Cardiac septum (tissue), 1 donor: ENCODE data around the gene ARHGAP29. TPM values are rescaled to one million over a fixed set of nuclear protein-coding genes. Genes with fewer than 3 reads are reported as not detected.

Experiments used
- DNase-seq: peaks from one replicate; pipeline ENCODE4 v3.0.0-alpha.2; 2020; ENCODE audit warnings: low spot score
- intact Hi-C: fragments of 100-400 bp; cut with DNase I; formaldehyde crosslinking; loops from one replicate; pipeline ENCODE4 v1.14.0; 2022
- total RNA-seq: library from RNA; stranded (reverse); fragmentation: NEBNext Ultra II Directional; extraction: Animal tissue kit (Norgen Biotek cat#: 25700); gene quantifications from one replicate; pipeline ENCODE4 v1.2.1, GENCODE V29; 2021
- donor health status: DM: no; HTN: no; CAD: no.

The ARHGAP29 gene
- total RNA-seq, 1 donor from 2014 or later: 25.5 TPM

DNA sequence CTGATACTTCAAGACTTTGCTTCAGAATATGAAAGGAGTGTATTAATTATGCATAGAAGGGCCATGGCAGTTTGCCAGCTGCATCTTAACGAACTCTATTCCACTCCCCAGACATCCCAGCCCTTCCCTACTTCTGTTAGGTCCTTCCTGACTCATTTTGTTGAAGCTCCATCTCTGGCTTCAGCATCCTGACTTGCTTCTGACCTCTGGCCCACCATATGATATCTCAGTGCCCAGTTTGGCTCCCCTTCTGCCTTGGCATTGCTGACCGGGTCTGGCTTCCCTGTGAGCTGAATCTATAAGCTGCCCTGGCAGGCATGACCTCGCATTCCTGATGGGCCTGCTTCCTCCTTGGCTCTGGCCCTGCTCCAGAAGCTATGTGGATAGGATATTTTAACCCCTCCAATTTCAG, 27.6 kb upstream of the ARHGAP29 start:
- intact Hi-C loops: no loop called here
- DNase-seq: no peak

DNA sequence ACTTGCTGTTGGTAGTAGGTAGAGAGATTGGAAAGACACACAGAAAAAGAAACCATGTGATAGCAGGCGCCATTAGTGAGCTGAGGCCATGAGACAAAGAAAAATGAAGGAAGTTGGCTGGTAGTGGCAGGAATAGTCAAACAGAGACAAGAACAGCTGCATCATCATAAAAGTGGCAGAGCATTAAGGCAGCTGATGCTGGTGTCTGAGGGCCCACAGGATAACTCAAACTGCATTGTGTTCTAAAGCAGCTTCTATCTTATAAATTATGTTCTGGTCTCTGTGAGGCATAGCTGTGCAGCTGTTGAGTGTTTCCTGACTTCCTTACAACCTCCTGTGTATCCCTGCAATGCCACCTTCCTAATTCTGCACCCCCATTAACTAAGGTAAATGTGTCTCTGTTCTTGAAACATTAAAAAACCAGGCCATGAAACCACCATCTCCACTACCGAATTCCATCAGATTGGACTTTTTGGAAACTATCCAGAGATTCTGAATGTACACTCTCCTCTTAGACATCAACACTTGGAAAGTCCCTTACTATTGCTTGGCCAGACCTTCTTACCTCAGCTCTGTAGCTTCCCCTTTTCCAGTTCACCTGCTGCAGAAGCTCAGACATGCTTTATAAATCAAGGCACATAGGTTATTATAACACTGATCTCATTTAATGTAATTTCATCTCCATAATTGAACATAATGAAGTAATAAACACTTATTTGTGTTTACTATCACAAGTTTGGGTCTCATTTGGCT, 23.4 kb upstream of the ARHGAP29 start:
- DNase-seq: no peak
- intact Hi-C loops: no loop called here

DNA sequence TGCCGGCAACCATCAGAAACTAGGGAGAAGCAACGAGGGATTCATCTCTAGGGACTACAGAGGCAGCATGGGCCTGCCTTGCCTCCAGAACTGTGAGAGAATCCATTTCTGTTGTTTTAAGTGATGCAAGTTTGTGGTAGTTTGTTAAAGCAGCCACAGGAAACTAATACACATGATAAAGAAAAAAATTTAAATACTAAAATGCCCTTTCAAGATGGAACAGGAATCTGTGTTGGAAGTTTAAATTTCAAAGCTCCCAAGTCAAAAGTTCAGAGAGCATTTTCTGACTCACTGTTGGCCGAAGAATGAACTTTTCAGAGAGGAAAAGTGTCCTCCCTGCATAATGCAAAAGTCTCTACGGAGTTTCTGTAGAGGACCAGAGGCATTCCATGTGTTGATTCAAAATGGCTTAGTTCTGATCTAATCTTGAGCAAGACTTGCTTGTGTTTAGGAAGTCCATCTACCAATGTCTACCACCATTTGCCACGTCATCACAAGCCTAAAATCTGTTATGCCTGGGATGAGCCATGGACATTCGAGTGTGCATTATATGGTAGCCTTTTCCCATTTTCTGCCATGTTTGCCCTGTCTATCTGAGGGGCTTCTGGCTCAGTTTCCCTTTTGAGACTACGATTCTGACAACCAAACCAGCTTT, 22.4 kb upstream of the ARHGAP29 start:
- no peak for DNase-seq
- intact Hi-C loops: no loop called here

DNA sequence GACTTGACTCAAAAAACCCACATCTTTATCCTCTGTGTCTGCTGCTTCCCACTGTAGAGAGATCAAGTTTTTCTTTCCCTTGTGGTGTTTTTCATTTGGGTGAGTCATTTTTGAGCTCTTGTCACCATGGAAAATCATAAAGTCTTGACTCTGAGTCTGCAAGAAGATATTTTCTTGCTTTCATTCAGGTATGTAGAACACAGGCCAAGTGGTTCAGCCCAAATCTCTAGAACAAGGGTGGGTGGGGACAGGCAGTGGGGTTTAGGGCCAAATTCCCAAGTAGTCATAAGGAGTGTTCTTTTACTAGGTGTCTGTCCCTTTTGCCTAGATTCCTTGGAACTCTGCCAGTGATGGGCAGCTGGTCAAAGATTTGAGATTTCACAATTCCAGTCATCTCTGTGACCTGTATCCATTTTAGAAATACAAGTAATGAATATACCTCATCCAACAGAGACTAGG, 21.5 kb upstream of the ARHGAP29 start:
- DNase-seq: no peak
- intact Hi-C loops: no loop called here

DNA sequence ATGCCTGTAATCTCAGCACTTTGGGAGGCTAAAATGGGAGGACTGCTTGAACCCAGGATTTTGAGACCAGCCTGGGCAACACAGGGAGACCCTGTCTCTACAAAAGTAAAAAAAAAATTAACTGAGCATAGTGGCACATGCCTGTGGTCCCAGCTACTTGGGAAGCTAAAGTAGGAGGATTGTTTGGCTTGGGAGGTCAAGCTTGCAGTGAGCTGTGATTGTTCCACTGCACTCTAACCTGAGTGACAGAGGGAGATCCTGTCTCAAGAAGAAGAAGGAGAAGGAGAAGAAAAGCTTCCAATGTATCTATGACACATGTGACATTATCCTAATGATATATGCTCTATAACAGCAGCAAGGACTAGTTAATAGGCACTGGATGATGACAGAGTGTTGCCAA, 20.1 kb upstream of the ARHGAP29 start:
- DNase-seq: no peak
- intact Hi-C loops: no loop called here

DNA sequence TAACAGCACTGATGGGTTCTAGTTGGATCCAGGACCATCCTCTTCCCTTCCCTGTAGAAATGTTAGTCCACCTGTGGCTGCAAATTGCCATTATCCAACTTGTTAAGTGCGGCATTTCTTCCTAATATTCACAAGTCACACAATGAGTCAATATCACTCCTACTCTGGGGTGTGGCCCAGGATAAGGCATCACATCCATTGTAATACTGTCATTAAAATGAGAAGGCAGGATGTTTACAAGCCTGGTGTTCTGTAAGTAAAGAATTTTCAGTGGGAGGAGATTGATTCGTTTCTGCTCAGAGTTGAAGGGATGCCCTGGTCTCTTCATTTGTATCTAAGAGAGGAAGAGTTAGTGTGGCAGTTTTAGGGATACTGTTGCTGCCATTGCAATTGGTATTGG, 18.1 kb upstream of the ARHGAP29 start:
- DNase-seq: no peak
- intact Hi-C loops: no loop called here

DNA sequence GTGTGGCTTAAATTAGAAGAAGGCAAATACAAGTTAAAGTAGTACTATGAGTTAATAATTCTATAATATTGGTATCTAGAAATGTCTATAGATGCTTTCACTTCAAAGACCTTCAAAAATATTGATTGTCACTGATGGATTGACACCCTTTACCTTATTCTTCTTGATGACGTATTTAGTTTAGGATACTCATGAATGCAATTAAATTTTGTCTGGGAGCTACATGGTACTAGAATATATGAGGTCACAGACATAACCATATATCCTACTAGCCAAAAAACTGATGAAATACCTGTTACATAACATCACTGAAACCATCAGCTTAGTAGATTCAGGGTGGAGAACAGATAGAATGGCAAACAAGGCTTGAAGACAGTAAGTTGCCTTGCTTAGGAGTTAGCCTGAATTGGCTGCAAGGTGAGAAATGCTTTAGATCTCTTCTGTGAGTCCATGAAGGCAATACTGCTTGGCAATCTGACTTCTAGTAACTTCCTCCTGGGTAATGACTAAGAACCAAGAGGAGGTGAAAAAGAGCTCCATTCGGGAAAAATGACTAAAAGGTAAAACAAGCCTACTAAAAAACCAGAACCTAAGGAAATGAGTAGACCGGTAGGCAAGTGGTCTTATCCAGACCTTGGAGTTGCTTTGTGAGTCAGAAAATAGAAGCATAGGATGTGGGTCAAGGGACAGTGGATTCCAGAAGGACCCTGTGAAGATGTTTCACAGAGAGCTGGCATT, 16.9 kb upstream of the ARHGAP29 start:
- intact Hi-C loops: no loop called here

DNA sequence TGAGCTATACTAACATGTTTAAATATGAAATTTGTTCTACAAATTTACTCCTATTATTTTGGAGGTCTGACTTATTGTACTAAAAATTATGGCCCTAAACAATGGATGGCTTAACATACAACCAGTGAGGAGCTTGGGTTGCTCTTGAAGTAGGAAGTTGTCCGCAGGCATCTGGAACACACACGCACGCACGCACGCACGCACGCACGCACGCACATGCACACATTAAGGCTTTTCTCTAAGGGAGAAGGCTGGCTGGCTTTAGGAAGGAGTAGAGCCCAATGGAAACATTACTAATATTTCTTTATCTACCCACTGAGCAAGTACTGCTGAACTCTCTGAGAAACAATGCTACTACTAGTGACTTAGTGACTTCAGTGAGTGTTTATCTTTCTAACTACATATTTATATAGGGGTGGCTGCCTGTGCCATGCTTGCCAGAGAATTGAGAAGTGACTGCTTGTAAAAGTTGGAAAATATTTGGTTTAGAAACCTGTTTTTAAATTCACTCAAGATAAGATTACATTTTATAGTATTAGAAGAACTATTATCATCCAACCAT, 16.2 kb upstream of the ARHGAP29 start:
- intact Hi-C loops: no loop called here
- no peak for DNase-seq

More for the DNA sequence above, 16.9 kb upstream of the ARHGAP29 start:
- DNase-seq: no peak

DNA sequence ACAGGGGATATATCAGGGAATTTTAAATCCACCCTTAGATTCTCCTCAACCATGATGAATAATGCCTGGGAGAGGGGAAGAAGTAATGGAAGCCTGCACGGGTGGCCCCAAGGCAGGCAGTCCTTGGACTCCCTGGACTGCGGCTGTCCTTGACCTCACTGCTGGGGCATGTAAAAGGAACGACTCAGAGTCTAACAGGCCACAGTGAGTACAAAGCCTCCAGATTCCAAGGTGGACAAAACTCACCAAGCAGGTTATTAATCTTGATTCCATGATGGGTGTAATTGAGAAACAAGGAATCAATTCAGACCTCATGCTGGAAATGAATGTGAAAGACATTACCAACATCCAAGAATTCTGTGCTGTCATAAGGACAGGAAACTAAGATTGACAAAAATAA, 13.0 kb upstream of the ARHGAP29 start:
- intact Hi-C loops: no loop called here
- DNase-seq: no peak

DNA sequence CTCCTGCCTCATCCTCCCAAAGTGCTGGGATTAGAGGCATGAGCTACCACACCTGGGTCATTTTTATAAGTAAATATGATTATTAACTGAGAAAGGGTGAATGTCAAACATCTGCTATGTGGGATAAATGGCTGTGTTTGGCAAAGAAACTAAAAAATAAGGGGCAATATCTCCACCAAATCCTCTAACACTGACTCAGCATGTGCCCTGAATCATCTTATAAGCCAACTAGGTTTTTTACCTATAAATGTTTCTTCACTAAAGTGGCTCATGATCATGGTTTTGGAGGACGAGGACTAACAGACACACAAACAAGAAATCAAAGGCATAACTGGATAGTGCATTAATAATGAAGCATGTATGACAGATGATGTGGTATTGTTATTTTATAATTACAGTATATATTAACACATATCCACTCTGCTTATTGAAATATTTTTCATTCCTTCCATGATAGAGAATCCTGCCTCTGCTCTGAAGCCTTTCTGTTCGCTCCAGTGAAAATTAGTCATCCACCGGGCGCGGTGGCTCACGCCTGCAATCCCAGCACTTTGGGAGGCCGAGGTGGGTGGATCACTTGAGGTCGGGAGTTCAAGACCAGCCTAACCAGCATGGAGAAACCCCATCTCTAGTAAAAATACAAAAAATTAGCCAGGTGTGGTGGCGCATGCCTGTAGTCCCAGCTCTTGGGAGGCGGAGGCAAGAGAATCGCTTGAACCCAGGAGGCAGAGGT, 11.7 kb upstream of the ARHGAP29 start:
- DNase-seq: no peak
- intact Hi-C loops: no loop called here

DNA sequence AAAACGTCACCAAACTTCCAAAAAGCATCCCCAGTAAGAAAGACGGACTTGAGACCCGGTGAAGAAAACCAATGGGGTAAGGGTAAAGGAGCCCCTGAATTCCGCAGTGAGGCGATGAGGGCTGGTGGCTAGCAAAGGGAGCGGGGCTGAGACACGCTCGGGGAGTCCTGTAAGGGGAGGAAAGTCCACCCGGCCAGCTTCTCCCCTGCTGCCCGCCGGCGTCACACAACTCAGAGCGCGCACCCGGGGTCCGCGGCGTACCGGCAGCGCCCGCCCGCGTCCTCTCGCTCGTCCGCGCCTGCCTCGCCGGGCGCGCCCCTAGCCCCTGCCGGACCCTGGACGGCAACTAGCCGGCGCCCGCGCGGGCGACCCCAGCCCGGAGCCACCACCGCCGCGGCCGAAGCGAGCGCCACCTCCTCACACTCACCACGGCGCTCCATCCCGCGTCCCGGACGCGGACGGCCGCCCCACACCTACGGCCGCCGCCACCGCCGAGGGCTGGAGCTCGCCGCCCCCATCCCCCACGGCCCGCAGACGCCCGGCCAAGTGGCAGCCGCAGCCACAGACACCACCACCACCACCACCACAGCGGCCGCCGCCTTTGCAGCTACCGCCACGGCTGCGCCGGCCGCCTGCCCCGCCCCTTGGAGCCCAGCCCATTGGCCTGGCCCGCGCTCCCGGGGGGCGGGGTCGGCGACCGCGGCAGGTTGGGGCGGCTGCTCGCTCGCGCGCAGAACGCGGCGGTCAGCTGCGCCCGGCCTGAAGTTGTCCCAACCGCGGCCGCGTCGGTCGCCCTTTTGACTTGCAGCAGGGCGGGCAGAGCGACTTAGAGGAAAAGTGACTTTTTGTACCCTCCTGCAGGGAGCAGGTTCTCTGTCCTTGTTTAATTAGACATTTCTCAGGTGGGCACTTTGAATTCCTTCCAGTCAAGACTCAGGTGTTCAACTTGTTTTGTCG, 10.0 kb upstream of the ARHGAP29 start:
- intact Hi-C loops: loop anchor here (1.0 kb wide), 1 partner anchor 51 kb away; no protein-coding TSS in a partner anchor
- DNase-seq: peak; percentile 93

DNA sequence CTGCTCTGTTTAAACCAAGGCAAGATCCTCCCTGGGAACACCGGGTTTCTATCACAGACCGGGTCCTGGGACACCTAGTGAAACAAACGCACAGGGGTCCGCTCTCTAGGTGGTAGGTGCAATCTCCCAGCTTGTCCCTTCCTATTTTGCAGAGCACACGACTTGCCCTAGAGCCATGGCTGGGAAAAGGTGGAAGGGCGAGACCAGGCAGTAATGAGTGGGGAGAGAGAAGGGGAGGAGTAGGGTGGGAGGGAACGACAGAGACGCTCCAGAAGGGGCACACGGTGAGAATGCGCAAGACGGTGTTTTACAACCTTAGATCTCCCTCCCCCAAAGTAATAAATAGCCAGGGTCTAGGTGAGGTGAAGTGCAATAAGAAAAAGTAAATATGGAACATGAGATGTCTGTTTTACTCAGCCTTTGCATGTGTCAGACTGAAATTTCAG, 9.3 kb upstream of the ARHGAP29 start:
- no peak for DNase-seq
- intact Hi-C loops: loop anchor here (1.0 kb wide), 1 partner anchor 52 kb away; no protein-coding TSS in a partner anchor

DNA sequence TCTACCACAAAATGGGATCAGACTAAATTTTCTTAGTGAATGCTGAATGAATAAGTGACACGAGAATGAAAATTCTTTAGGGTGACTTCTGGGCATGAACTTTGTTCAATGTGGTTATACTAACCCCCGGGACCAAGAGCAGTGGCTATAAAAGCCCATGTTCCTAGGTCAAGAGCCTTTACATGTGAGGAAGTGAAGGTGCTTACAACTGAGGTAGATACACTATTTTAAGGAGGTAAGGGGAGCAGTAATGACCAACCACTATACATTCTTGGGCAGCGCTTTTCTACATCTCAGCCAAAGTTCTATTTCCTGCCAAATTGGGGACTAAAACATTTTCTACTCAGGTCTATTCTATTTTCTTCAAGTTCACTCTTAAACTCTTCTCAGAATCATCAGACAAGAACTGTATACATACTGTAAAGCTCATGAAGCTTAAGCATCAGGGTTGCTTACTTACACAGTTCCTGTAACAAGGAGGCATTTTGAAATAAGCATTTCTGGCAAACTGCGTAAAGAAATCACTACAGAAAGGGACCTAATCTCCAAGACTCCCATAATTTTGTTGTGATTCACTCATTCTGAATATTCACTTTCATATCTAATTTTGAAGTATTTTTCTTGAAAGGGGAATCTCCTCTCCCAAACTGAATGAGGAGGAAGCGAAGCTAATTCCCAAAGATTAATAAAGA, 8.5 kb upstream of the ARHGAP29 start:
- DNase-seq: no peak
- intact Hi-C loops: no loop called here

DNA sequence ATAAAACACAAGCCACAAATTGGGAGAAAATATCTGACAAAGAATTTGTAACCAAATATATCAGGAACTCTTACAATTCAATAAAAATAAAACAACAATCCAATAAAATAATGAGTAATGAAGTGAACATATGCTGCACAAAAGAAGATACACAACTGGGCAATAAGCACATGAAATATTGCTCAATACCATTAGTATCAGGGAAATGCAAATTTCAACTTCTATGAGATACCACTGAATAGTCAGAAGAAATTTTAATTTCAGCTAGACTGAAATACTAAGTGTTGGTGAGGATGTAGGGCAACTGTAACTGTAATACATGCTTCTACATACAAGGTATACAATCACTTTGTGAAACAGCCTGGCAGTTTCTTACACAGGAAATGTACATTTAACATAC, 7.4 kb upstream of the ARHGAP29 start:
- intact Hi-C loops: no loop called here

DNA sequence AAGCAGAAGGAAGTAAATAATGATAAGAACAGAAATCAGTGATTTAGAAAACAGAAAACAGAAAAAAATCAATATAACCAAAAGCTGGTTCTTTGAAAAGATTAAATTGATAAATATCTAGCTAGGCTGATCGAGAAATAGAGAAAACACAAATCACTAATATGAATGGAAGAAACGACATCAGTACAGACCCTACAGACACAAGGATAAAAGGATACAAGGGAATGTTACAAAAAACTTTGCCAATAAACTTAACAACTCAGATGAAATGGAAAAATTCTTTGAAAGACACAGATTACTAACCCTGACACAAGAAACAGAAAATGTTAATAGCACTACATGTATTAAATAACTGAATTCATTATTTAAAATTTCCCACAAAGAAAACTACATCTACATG, 6.3 kb upstream of the ARHGAP29 start:
- intact Hi-C loops: no loop called here
- DNase-seq: no peak

More for the DNA sequence above, 7.4 kb upstream of the ARHGAP29 start:
- DNase-seq: no peak

DNA sequence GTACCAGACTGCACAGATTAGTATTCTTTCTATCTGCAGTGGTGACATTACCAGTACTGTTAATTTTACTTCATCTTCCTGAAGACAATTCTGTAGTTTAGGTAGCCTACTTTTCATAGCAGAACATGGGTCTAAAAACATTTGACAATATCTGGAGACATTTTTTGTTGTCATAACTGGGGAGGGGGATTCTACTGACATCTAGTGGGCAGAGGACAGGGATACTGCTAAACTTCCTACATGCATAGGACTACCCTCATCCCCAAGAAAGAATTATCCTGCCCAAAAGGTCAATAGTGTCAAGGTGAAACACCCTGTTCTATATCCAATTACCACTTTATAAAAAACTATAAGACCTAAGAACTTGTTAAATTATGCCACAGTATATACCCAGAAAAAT, 3.4 kb upstream of the ARHGAP29 start:
- intact Hi-C loops: no loop called here
- DNase-seq: no peak

DNA sequence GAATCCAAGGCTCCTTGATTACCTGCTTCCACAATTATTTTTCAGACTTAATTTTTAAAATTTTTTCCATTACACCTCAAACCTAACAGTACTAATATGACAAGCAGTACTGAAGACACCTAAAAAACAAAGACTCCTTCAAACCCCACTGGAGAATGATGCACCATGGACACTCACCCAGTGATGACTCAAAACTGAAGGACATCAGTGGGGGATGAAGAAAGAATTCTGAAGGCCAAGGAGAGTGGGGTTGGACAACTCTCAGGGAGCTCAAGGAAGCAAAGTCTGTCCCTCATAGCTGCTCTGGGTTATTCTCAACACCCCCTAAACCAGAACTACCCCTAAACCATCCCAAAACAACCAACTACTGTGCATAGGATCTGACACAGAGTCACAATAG, 2.4 kb upstream of the ARHGAP29 start:
- DNase-seq: no peak
- intact Hi-C loops: loop anchor here (5.0 kb wide), 3 partner anchors 57 to 192 kb away; partner anchors contain the start of gene ABCD3

DNA sequence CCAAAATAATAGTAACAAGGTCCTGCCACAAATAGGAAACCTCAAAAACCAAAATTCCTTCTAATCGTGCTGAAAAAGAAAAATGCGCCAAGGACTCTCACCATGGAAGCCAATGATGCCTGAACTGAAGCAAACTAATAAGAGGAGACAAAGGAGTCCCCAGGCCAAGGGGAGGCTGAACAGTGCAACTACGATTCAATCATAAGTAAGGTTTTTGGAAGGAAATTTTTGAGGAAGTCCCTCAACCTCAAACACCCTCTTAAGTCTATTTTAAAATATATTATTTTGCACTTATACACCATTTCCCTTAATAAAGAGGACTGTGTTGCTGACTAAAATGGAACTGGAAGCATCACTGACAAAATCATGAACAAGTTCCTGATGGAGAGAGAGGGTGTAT, 1.7 kb upstream of the ARHGAP29 start:
- no peak for DNase-seq
- intact Hi-C loops: loop anchor here (5.0 kb wide), 3 partner anchors 57 to 192 kb away; partner anchors contain the start of gene ABCD3
